G401 (cell line): ENCODE measurements around the gene XAGE1B. TPM values are rescaled to one million over a fixed set of nuclear protein-coding genes. Genes with fewer than 3 reads are reported as not detected.

Experiments
- total RNA-seq: library from RNA; depleted of rRNA; stranded (reverse); fragments of >200 nt; shearing (Covaris generic); gene quantifications from 2 replicates; pipeline ENCODE4 v1.2.3, GENCODE V29; 2014; rRNA removed

The XAGE1B gene
- total RNA-seq, 1 experiment from 2014 or later: not detected

Other genes starting within 250 kb of the XAGE1B start
- gene XAGE2, start 148.0 kb downstream of the XAGE1B start, total RNA-seq: not detected in 2 replicates
- gene XAGE1A, start 21.3 kb downstream of the XAGE1B start, total RNA-seq: not detected in 2 replicates
- not detected in 2 replicates for gene SSX7, start 137.8 kb upstream of the XAGE1B start, total RNA-seq
- gene SSX2, start 190.1 kb upstream of the XAGE1B start, total RNA-seq: not detected in 2 replicates
- gene SSX2B, start 234.2 kb upstream of the XAGE1B start, total RNA-seq: not detected in 2 replicates